Measurements from ENCODE around the gene EPX. TPM values are rescaled to one million over a fixed set of nuclear protein-coding genes. Genes with fewer than 3 reads are reported as not detected.

Gene EPX
- total and polyA plus RNA-seq, 2 experiments from 2014 or later: not detected

- Histone ChIP-seq H3K9me3 (ENCODE audit: low read depth) (no peaks in the 10 kb centered on the region), H3K36me3 (no peaks in the 10 kb centered on the region), H3K27ac (no peak overlapping the region), H3K4me1 (ENCODE audit: low read depth) (no peaks in the 10 kb centered on the region), H3K27me3 (peaks cover 60% of the 10 kb centered on the region), H3K4me3 (no peak overlapping the region)
- no peak for DNase-seq (ENCODE audit: low read depth in 1 of 2, low spot score in 1 of 2)
- no peak for TF ChIP-seq CTCF (IDR thresholded peaks at IDR 0.05; ENCODE audit: low read depth, low read length)
These were observed 42.0 kb downstream of the EPX start for GRCh38 chr17:58234512-58234911.

GRCh38 chr17:58235821-58236220 is 43.3 kb downstream of the EPX start:
- Histone ChIP-seq H3K9me3 (ENCODE audit: low read depth) (no peaks in the 10 kb centered on the region), H3K4me3 (no peak overlapping the region), H3K27ac (no peak overlapping the region), H3K36me3 (no peaks in the 10 kb centered on the region), H3K27me3 (peaks cover 73% of the 10 kb centered on the region), H3K4me1 (ENCODE audit: low read depth) (no peaks in the 10 kb centered on the region)
- no peak for TF ChIP-seq CTCF (IDR thresholded peaks at IDR 0.05; ENCODE audit: low read depth, low read length)
- DNase-seq (ENCODE audit: low read depth in 1 of 2, low spot score in 1 of 2): no peak

- Histone ChIP-seq H3K4me3 (no peak overlapping the region), H3K27ac (no peak overlapping the region), H3K9me3 (ENCODE audit: low read depth) (no peaks in the 10 kb centered on the region), H3K27me3 (peaks cover 78% of the 10 kb centered on the region), H3K36me3 (no peaks in the 10 kb centered on the region), H3K4me1 (ENCODE audit: low read depth) (no peaks in the 10 kb centered on the region)
- no peak for DNase-seq (ENCODE audit: low read depth in 1 of 2, low spot score in 1 of 2)
- no peak for TF ChIP-seq CTCF (IDR thresholded peaks at IDR 0.05; ENCODE audit: low read depth, low read length)
These were observed 43.9 kb downstream of the EPX start for GRCh38 chr17:58236394-58236793.

GRCh38 chr17:58238147-58238634 is 45.7 kb downstream of the EPX start, which contains the start of gene LPO:
TSS of gene LPO (plus strand) at chr17:58238584. CDS start at chr17:58242980, 4,396 bp downstream.
- Histone ChIP-seq H3K27me3 (peaks cover 88% of the 10 kb centered on the region), H3K4me3 (no peak within 1 kb of the TSS), H3K4me1 (ENCODE audit: low read depth) (no peaks in the 10 kb centered on the region), H3K9me3 (ENCODE audit: low read depth) (no peaks in the 10 kb centered on the region), H3K27ac (no peak within 1 kb of the TSS), H3K36me3 (no peaks in the 10 kb centered on the region)
- no peak for DNase-seq (ENCODE audit: low read depth in 1 of 2, low spot score in 1 of 2)
- TF ChIP-seq CTCF (IDR thresholded peaks at IDR 0.05; ENCODE audit: low read depth, low read length): no peak

GRCh38 chr17:58239987-58240386 is 47.5 kb downstream of the EPX start:
- Histone ChIP-seq H3K27me3 (peaks cover 90% of the 10 kb centered on the region), H3K4me1 (ENCODE audit: low read depth) (no peaks in the 10 kb centered on the region), H3K4me3 (no peak overlapping the region), H3K9me3 (ENCODE audit: low read depth) (no peaks in the 10 kb centered on the region), H3K27ac (no peak overlapping the region), H3K36me3 (no peaks in the 10 kb centered on the region)
- no peak for TF ChIP-seq CTCF (IDR thresholded peaks at IDR 0.05; ENCODE audit: low read depth, low read length)
- no peak for DNase-seq (ENCODE audit: low read depth in 1 of 2, low spot score in 1 of 2)

All from cardiac muscle cell (in vitro differentiated cells and primary cell).